KMS-11 (cell line): ENCODE measurements around the gene USP32.

Experiments used
- H2AFZ ChIP-seq: fragments of 200-600 bp; sonication (generic); 2 replicates; pipeline ENCODE4 v1.6.1; 2016; ENCODE audit warnings: antibody characterized with exemption, mixed run types, low read depth
- H3K27ac ChIP-seq: fragments of 200-600 bp; sonication (generic); 2 replicates; pipeline ENCODE4 v1.6.1; 2016; ENCODE audit warnings: mild to moderate bottlenecking, mixed run types
- H3K27me3 ChIP-seq: fragments of 200-600 bp; sonication (generic); 2 replicates; pipeline ENCODE4 v1.6.1; 2017; ENCODE audit warnings: mild to moderate bottlenecking, low read depth, mixed run types, moderate library complexity; ENCODE audit not compliant: insufficient read depth
- H3K36me3 ChIP-seq: fragments of 200-600 bp; sonication (generic); 2 replicates; pipeline ENCODE4 v1.6.1; 2017; ENCODE audit warnings: mild to moderate bottlenecking, mixed run types; ENCODE audit not compliant: insufficient read depth
- H3K4me1 ChIP-seq: fragments of 200-600 bp; sonication (generic); 2 replicates; pipeline ENCODE4 v1.6.1; 2016; ENCODE audit warnings: mild to moderate bottlenecking, low read depth, mixed run types; ENCODE audit not compliant: poor library complexity, severe bottlenecking
- H3K4me2 ChIP-seq: fragments of 200-600 bp; sonication (generic); 2 replicates; pipeline ENCODE4 v1.7.0; 2016; ENCODE audit warnings: mild to moderate bottlenecking, mixed run types
- H3K4me3 ChIP-seq: fragments of 200-600 bp; sonication (generic); IDR thresholded peaks from 2 replicates; pipeline ENCODE4 v1.6.1; 2017; ENCODE audit warnings: low read depth, low read length, mixed read lengths; ENCODE audit not compliant: insufficient read depth
- H3K79me2 ChIP-seq: fragments of 200-600 bp; sonication (generic); 2 replicates; pipeline ENCODE4 v1.6.1; 2016; ENCODE audit warnings: low read depth, mixed run types; ENCODE audit not compliant: insufficient read depth
- H3K9ac ChIP-seq: fragments of 200-600 bp; sonication (generic); 2 replicates; pipeline ENCODE4 v1.6.1; 2016; ENCODE audit warnings: mild to moderate bottlenecking, mixed run types
- H4K20me1 ChIP-seq: fragments of 200-600 bp; sonication (generic); 2 replicates; pipeline ENCODE4 v1.6.1; 2016; ENCODE audit warnings: mild to moderate bottlenecking, mixed run types; ENCODE audit not compliant: insufficient read depth
- CTCF ChIP-seq: fragments of 200-600 bp; sonication (generic); conservative IDR thresholded peaks from 2 replicates; pipeline ENCODE4 v1.6.1; 2017; ENCODE audit warnings: low read depth, mild to moderate bottlenecking, antibody characterized with exemption, low read length, moderate library complexity, mixed read lengths

USP32 gene

GRCh38 chr17:60146206-60146605 lies 245.7 kb downstream of the USP32 start:
- no peak overlapping the region for H3K4me3 ChIP-seq
- H2AFZ ChIP-seq = no peak overlapping the region
- no peak overlapping the region for H3K4me2 ChIP-seq
- H3K27me3 ChIP-seq = no peaks in the 10 kb centered on the region; the same call in 1 of the 2 replicates
- no peak overlapping the region for H3K27ac ChIP-seq
- no peak for TF ChIP-seq CTCF
- H3K9ac ChIP-seq = no peak overlapping the region
- H4K20me1 ChIP-seq = no peaks in the 10 kb centered on the region
- no peaks in the 10 kb centered on the region for H3K79me2 ChIP-seq
- peaks cover 24% of the 10 kb centered on the region for H3K4me1 ChIP-seq
- no peaks in the 10 kb centered on the region for H3K36me3 ChIP-seq

GRCh38 chr17:60145006-60145935 lies 246.7 kb downstream of the USP32 start:
- no peak for TF ChIP-seq CTCF
- H2AFZ ChIP-seq = no peak overlapping the region

GRCh38 chr17:60142872-60143499 lies 248.9 kb downstream of the USP32 start:
- H3K36me3 ChIP-seq = no peaks in the 10 kb centered on the region
- no peak overlapping the region for H3K27ac ChIP-seq
- peak overlapping the region; percentile 65 for H3K4me2 ChIP-seq
- H3K27me3 ChIP-seq = peaks cover 13% of the 10 kb centered on the region; the same call in 1 of the 2 replicates
- peak overlapping the region; percentile 87 for H2AFZ ChIP-seq
- H3K4me1 ChIP-seq = peaks cover 24% of the 10 kb centered on the region
- 0 out of 2 replicates have a peak overlapping the region, but pooled peaks have one; percentile 3 for H3K9ac ChIP-seq
- no peaks in the 10 kb centered on the region for H3K79me2 ChIP-seq
- no peaks in the 10 kb centered on the region for H4K20me1 ChIP-seq
- peak; percentile 81 for TF ChIP-seq CTCF
- no peak overlapping the region for H3K4me3 ChIP-seq

More at GRCh38 chr17:60145006-60145935, 246.7 kb downstream of the USP32 start:
- peaks cover 24% of the 10 kb centered on the region for H3K4me1 ChIP-seq
- no peak overlapping the region for H3K4me2 ChIP-seq
- H3K9ac ChIP-seq = no peak overlapping the region
- H3K27ac ChIP-seq = no peak overlapping the region
- peaks cover 9% of the 10 kb centered on the region; the same call in 1 of the 2 replicates for H3K27me3 ChIP-seq
- no peaks in the 10 kb centered on the region for H3K79me2 ChIP-seq
- no peak overlapping the region for H3K4me3 ChIP-seq
- H3K36me3 ChIP-seq = no peaks in the 10 kb centered on the region
- no peaks in the 10 kb centered on the region for H4K20me1 ChIP-seq

GRCh38 chr17:60141111-60142018 lies 250.6 kb downstream of the USP32 start:
- H3K4me2 ChIP-seq = peak overlapping the region; percentile 65; the same call in 1 of the 2 replicates
- no peaks in the 10 kb centered on the region for H3K79me2 ChIP-seq
- H2AFZ ChIP-seq = peak overlapping the region; percentile 87; the same call in 1 of the 2 replicates
- H3K27me3 ChIP-seq = peaks cover 13% of the 10 kb centered on the region; the same call in 1 of the 2 replicates
- H3K9ac ChIP-seq = no peak overlapping the region
- TF ChIP-seq CTCF = no peak
- no peaks in the 10 kb centered on the region for H3K36me3 ChIP-seq
- H3K4me1 ChIP-seq = peaks cover 24% of the 10 kb centered on the region
- no peaks in the 10 kb centered on the region for H4K20me1 ChIP-seq
- H3K4me3 ChIP-seq = no peak overlapping the region
- no peak overlapping the region for H3K27ac ChIP-seq
